HFFc6 (cell line): Measurements from ENCODE around the gene MEF2D. TPM values are rescaled to one million over a fixed set of nuclear protein-coding genes. Genes with fewer than 3 reads are reported as not detected.

Experiments used
- DNase-seq: peaks from one replicate; pipeline ENCODE4 v3.0.0-alpha.2; 2018
- H3K27ac Mint-ChIP-seq: 2 replicates; pipeline ENCODE4 v1.8.0; 2020; ENCODE audit warnings: mild to moderate bottlenecking, mixed read lengths
- H3K27me3 Mint-ChIP-seq: 2 replicates; pipeline ENCODE4 v1.8.0; 2021; ENCODE audit warnings: mild to moderate bottlenecking, moderate library complexity, mixed read lengths; ENCODE audit not compliant: insufficient read depth
- H3K36me3 Mint-ChIP-seq: 2 replicates; pipeline ENCODE4 v1.8.0; 2021; ENCODE audit warnings: low read depth, mixed read lengths
- H3K4me1 Mint-ChIP-seq: 2 replicates; pipeline ENCODE4 v1.8.0; 2020; ENCODE audit warnings: low read depth, mixed read lengths
- H3K4me3 Mint-ChIP-seq: 2 replicates; pipeline ENCODE4 v1.8.0; 2020; ENCODE audit warnings: mild to moderate bottlenecking, moderate library complexity, mixed read lengths
- H3K9me3 Mint-ChIP-seq: 2 replicates; pipeline ENCODE4 v1.8.0; 2020; ENCODE audit warnings: mild to moderate bottlenecking, mixed read lengths
- total RNA-seq, 6 experiments: library from RNA; stranded (reverse); fragmentation: NEBNext Ultra II Directional; extraction: Animal tissue kit (Norgen Biotek cat#: 25700); gene quantifications; 2 replicates in 1 of 6; 3 replicates in 5 of 6; pipeline ENCODE4 v1.2.3, GENCODE V29; 2021
- TF ChIP-seq, protein P1 (sequence below): fragments of 200-600 bp; sonication (generic); IDR thresholded peaks from 2 replicates; pipeline ENCODE4 v1.5.0; 2021; ENCODE audit warnings: antibody characterized with exemption, mild to moderate bottlenecking

MEF2D gene
- total RNA-seq, 6 experiments from 2014 or later = 50.0 to 60.1 (median 56.8) TPM

DNA sequence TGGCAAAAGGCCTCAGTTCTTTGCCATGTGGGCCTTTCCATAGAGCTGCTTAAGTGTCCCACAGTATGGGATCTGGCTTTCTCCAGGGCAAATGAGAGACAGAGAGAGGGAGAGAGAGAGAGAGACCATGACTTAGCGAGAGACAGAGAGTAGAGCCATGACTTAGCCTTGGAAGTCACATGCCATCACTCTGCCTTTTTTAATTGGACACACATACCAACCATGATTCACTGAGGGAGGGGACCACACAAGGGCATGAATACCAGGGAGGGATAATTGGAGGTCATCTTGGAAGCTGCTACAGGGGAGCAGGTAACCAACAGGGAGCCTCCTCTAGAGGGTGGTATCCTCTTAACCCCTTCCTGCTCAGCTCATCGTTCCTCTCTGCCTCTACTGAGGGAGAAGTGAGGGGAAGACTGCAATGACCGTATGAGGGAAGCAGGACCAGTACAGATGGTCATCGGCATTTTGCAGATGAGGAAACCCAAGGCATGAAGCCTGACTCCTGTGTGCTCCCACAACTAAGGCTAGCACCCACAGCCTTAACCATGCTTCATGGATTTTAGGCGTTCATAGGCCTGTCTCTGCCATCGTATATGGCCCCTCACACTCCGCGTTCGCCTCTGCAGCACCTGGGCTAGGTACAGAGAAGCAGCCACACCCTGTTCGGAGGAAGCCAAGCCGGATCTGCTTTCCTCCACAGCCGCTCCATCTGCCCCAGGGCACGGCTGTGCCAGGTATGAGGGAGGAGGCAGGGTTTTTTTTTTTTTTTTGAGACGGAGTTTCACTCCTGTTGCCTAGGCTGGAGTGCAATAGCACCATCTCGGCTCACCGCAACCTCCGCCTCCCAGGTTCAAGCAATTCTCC, 38.6 kb downstream of the MEF2D start:
- TF ChIP-seq, protein P1, sequence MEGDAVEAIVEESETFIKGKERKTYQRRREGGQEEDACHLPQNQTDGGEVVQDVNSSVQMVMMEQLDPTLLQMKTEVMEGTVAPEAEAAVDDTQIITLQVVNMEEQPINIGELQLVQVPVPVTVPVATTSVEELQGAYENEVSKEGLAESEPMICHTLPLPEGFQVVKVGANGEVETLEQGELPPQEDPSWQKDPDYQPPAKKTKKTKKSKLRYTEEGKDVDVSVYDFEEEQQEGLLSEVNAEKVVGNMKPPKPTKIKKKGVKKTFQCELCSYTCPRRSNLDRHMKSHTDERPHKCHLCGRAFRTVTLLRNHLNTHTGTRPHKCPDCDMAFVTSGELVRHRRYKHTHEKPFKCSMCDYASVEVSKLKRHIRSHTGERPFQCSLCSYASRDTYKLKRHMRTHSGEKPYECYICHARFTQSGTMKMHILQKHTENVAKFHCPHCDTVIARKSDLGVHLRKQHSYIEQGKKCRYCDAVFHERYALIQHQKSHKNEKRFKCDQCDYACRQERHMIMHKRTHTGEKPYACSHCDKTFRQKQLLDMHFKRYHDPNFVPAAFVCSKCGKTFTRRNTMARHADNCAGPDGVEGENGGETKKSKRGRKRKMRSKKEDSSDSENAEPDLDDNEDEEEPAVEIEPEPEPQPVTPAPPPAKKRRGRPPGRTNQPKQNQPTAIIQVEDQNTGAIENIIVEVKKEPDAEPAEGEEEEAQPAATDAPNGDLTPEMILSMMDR = no peak; the same call in 1 of the 2 replicates
- H3K4me3 Mint-ChIP-seq = no peak overlapping the region
- peak; percentile 33 for DNase-seq
- peaks cover 27% of the 10 kb centered on the region for H3K36me3 Mint-ChIP-seq
- peaks cover 9% of the 10 kb centered on the region for H3K27me3 Mint-ChIP-seq
- H3K4me1 Mint-ChIP-seq = peaks cover 59% of the 10 kb centered on the region
- H3K27ac Mint-ChIP-seq = peak overlapping the region; percentile 25; the same call in 1 of the 2 replicates
- H3K9me3 Mint-ChIP-seq = no peaks in the 10 kb centered on the region

DNA sequence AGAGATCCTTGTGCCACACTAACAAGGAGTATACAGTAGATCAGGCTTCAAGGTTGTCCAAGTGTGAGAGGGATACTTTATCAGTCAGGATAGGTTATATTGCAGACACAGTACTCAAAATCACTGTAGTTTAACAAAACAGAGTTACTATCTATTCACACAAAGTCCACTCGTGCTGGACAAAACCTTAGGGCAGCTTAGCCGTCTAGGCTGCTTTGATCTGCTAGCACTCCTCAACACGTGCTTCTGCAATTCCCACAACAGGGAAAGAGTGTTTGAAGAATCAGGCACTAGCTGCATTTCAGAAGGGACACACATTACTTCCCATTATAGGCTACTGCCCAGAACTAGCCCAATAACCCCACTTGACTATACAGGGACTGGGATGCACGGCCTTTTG, 39.5 kb downstream of the MEF2D start:
- Mint-ChIP-seq H3K4me1 (peaks cover 59% of the 10 kb centered on the region), H3K36me3 (peaks cover 24% of the 10 kb centered on the region), H3K9me3 (no peaks in the 10 kb centered on the region), H3K27ac (no peak overlapping the region), H3K4me3 (no peak overlapping the region), H3K27me3 (peaks cover 7% of the 10 kb centered on the region)
- no peak for DNase-seq
- TF ChIP-seq, protein P1 = no peak

DNA sequence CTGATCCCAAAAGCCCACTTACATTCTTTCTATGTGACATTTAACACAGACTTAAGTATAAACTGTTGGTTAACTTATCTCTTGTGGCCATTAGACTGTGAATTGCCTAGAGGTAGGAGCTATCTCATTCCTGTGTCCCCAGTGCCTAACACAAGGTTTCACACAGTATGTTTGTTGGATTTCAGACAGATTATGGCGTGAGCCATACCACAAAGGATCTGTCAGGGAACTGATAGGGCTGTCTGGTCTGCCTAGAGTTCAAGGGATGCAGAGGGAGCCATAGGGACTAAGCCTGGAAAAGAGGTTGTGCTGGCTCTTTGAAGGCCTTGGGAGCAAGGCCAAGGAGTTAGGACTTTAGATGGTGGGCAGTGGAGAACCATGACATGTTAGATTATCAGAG, 40.0 kb downstream of the MEF2D start:
- Mint-ChIP-seq H3K27ac (peak overlapping the region; percentile 4; the same call in 1 of the 2 replicates), H3K36me3 (peaks cover 19% of the 10 kb centered on the region), H3K9me3 (no peaks in the 10 kb centered on the region), H3K4me1 (peaks cover 54% of the 10 kb centered on the region), H3K27me3 (peaks cover 7% of the 10 kb centered on the region), H3K4me3 (no peak overlapping the region)
- TF ChIP-seq, protein P1 = no peak
- no peak for DNase-seq

DNA sequence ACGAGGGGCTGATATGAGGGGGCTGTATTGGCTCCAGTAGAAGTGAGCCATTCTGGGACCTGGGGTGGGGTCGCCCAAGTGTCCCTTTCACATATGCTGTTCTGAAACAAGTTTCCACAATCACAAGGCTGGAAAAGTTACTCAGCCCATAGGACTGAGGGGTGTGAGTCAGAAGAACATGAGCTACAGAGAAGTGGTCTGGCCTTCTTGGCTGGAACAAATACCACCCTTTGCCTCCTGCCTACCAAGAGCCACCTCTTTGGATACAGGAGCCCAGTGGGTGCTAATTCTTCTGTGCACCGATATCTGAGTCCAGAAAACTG, 42.4 kb downstream of the MEF2D start:
- peak; percentile 50 for DNase-seq
- Mint-ChIP-seq H3K36me3 (peaks cover 5% of the 10 kb centered on the region), H3K27ac (peak overlapping the region; percentile 99), H3K9me3 (no peaks in the 10 kb centered on the region), H3K4me3 (peak overlapping the region; percentile 92), H3K27me3 (peaks cover 12% of the 10 kb centered on the region), H3K4me1 (peaks cover 34% of the 10 kb centered on the region)
- TF ChIP-seq, protein P1 = no peak

DNA sequence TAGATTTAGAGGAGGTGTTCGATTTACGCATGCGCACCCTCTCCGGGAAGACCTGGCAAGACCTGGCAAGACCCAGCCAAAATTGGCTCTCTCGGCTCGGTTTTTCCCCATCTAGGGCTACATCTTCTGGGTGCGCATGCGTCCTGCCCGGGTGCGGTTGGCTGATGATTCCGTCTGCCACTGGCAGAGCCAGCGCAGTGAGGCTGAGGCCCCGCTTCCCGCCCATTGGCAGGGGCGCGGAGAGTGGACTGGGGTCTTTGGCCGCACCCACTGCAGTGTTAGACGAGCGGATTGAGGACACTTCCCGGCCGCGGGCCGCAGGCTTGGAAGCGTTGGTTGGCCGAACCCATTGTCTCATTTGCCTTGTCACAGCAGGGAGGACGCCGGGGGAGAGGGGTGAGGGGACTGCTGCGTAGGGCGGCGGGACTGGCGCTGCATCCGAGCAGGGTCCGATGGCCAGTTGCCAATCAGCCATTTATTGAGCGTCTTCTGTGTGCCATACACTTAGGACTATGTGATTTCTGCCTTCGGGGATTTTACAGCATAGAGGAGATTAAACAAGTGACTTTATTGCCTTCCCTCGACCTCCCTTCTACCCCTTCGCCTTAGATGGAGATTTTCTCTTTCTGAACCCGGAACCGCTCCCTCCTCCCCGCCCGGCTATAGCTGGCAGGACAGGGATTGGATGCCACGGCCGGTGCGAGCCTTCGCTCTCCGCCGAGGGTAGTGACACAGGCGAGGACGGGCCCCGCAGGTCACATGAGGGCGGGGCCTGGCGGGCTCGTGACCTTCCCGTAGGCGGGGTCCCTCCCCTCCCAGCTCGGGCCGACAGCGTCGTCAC, 43.7 kb downstream of the MEF2D start:
- H3K4me3 Mint-ChIP-seq = peak overlapping the region; percentile 92
- no peaks in the 10 kb centered on the region for H3K9me3 Mint-ChIP-seq
- H3K4me1 Mint-ChIP-seq = peaks cover 30% of the 10 kb centered on the region
- TF ChIP-seq, protein P1 = no peak; the same call in none of the 2 replicates
- DNase-seq = peak; percentile 99
- H3K27me3 Mint-ChIP-seq = peaks cover 15% of the 10 kb centered on the region
- peak overlapping the region; percentile 99 for H3K27ac Mint-ChIP-seq
- H3K36me3 Mint-ChIP-seq = peaks cover 4% of the 10 kb centered on the region; the same call in 1 of the 2 replicates
